ENCODE measurements around the gene NCAPH2.

NCAPH2 gene

DNA sequence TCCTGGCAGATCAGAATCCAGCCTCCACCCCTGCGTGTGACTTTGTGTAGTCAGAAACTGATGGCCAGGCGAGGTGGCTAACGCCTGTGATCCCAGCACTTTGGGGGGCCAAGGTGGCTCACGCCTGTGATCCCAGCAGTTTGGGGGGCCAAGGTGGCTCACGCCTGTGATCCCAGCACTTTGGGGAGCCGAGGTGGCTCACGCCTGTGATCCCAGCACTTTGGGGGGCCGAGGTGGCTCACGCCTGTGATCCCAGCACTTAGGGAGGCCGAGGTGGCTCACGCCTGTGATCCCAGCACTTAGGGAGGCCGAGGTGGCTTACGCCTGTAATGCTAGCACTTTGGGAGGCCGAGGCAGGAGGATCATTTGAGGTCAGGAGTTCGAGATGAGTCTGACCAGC is 5.2 kb downstream of the NCAPH2 start:
- Histone ChIP-seq H4K20me1 (ENCODE audit: control insufficient read depth, insufficient read depth, low read depth, low read length) (peaks cover 17% of the 10 kb centered on the region; the same call in 1 of the 2 replicates), H3K27me3 (ENCODE audit: control insufficient read depth, low read length) (no peaks in the 10 kb centered on the region), H3K79me2 (ENCODE audit: control insufficient read depth, low read length) (peaks cover 96% of the 10 kb centered on the region), H3K9me3 (ENCODE audit: control insufficient read depth, insufficient read depth, low read length) (no peaks in the 10 kb centered on the region), H3K4me3 (ENCODE audit: low read length) (no peak overlapping the region), H3K4me1 (ENCODE audit: control insufficient read depth, low read length) (peaks cover 9% of the 10 kb centered on the region), H3K36me3 (ENCODE audit: control insufficient read depth, low read length) (peaks cover 61% of the 10 kb centered on the region), H3F3A (ENCODE audit: control insufficient read depth, insufficient read depth) (no peaks in the 10 kb centered on the region), H3K4me2 (ENCODE audit: low read length) (no peak overlapping the region), H3K27ac (ENCODE audit: low read depth, low read length) (no peak overlapping the region), H3K9me2 (replicated peaks; ENCODE audit: control insufficient read depth, low read length) (no peaks in the 10 kb centered on the region)
- TF ChIP-seq EZH2phosphoT487 (IDR thresholded peaks at IDR 0.05; ENCODE audit: borderline replicate concordance, low read length), result no peak
- TF ChIP-seq, protein P1, sequence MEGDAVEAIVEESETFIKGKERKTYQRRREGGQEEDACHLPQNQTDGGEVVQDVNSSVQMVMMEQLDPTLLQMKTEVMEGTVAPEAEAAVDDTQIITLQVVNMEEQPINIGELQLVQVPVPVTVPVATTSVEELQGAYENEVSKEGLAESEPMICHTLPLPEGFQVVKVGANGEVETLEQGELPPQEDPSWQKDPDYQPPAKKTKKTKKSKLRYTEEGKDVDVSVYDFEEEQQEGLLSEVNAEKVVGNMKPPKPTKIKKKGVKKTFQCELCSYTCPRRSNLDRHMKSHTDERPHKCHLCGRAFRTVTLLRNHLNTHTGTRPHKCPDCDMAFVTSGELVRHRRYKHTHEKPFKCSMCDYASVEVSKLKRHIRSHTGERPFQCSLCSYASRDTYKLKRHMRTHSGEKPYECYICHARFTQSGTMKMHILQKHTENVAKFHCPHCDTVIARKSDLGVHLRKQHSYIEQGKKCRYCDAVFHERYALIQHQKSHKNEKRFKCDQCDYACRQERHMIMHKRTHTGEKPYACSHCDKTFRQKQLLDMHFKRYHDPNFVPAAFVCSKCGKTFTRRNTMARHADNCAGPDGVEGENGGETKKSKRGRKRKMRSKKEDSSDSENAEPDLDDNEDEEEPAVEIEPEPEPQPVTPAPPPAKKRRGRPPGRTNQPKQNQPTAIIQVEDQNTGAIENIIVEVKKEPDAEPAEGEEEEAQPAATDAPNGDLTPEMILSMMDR (IDR thresholded peaks at IDR 0.05; ENCODE audit: low read depth, low read length, poor library complexity, severe bottlenecking), result no peak

DNA sequence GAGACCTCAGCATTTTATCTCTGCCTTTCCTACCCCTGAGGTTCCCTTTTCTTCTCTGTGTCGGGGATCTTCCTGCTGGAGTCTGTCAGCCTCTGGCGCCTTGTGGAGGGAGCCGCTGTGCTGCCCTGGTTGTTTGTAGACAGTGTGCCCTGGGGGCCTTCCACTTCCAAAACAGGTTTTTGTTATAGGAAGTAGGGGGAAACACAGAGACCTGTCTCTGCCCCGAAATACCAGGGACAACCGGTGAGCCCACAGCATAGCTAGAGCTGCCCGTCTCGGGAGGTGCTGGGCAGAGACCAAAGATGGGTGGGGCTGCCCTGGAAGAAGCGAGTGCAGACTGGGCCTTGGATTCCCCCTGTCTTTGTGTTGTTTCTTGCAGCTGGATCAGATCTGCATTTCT is 8.0 kb downstream of the NCAPH2 start:
- Histone ChIP-seq H3F3A (ENCODE audit: control insufficient read depth, insufficient read depth) (no peaks in the 10 kb centered on the region), H3K4me3 (ENCODE audit: low read length) (no peak overlapping the region), H3K27ac (ENCODE audit: low read depth, low read length) (no peak overlapping the region), H3K36me3 (ENCODE audit: control insufficient read depth, low read length) (peaks cover 67% of the 10 kb centered on the region), H3K27me3 (ENCODE audit: control insufficient read depth, low read length) (no peaks in the 10 kb centered on the region), H4K20me1 (ENCODE audit: control insufficient read depth, insufficient read depth, low read depth, low read length) (peaks cover 7% of the 10 kb centered on the region; the same call in 1 of the 2 replicates), H3K9me3 (ENCODE audit: control insufficient read depth, insufficient read depth, low read length) (no peaks in the 10 kb centered on the region), H3K4me2 (ENCODE audit: low read length) (no peak overlapping the region), H3K79me2 (ENCODE audit: control insufficient read depth, low read length) (peaks cover 70% of the 10 kb centered on the region), H3K4me1 (ENCODE audit: control insufficient read depth, low read length) (no peaks in the 10 kb centered on the region), H3K9me2 (replicated peaks; ENCODE audit: control insufficient read depth, low read length) (no peaks in the 10 kb centered on the region)
- TF ChIP-seq, protein P1 (IDR thresholded peaks at IDR 0.05; ENCODE audit: low read depth, low read length, poor library complexity, severe bottlenecking), result no peak
- no peak for TF ChIP-seq EZH2phosphoT487 (IDR thresholded peaks at IDR 0.05; ENCODE audit: borderline replicate concordance, low read length)

GRCh38 chr22:50516891-50517290 is 8.9 kb downstream of the NCAPH2 start:
- no peak overlapping the region for H3K4me3 ChIP-seq (ENCODE audit: low read length)
- H3K4me2 ChIP-seq (ENCODE audit: low read length), result no peak overlapping the region
- H3F3A ChIP-seq (ENCODE audit: control insufficient read depth, insufficient read depth), result no peaks in the 10 kb centered on the region
- no peaks in the 10 kb centered on the region for H3K9me2 ChIP-seq (replicated peaks; ENCODE audit: control insufficient read depth, low read length)
- no peaks in the 10 kb centered on the region for H3K27me3 ChIP-seq (ENCODE audit: control insufficient read depth, low read length)
- H3K9me3 ChIP-seq (ENCODE audit: control insufficient read depth, insufficient read depth, low read length), result no peaks in the 10 kb centered on the region
- TF ChIP-seq EZH2phosphoT487 (IDR thresholded peaks at IDR 0.05; ENCODE audit: borderline replicate concordance, low read length), result no peak
- TF ChIP-seq, protein P1 (IDR thresholded peaks at IDR 0.05; ENCODE audit: low read depth, low read length, poor library complexity, severe bottlenecking), result no peak
- no peak overlapping the region for H3K27ac ChIP-seq (ENCODE audit: low read depth, low read length)
- peaks cover 70% of the 10 kb centered on the region for H3K79me2 ChIP-seq (ENCODE audit: control insufficient read depth, low read length)
- peaks cover 7% of the 10 kb centered on the region; the same call in 1 of the 2 replicates for H4K20me1 ChIP-seq (ENCODE audit: control insufficient read depth, insufficient read depth, low read depth, low read length)
- no peaks in the 10 kb centered on the region for H3K4me1 ChIP-seq (ENCODE audit: control insufficient read depth, low read length)
- peaks cover 74% of the 10 kb centered on the region for H3K36me3 ChIP-seq (ENCODE audit: control insufficient read depth, low read length)
